Peyer's patch (tissue), 4 donors: ENCODE measurements around the gene CADM1.

Experiments used
- POLR2A ChIP-seq, 2 donors: fragments of 450-650 bp; IDR thresholded peaks; one replicate each; pipeline ENCODE4 v1.5.1; 2017; ENCODE audit warnings: antibody characterized with exemption in 2 of 2, mild to moderate bottlenecking in 2 of 2, moderate library complexity in 2 of 2
- TF ChIP-seq, protein P1 (sequence below), 6 experiments: fragments of 450-650 bp in 4 of 6; fragments of 200-600 bp in 2 of 6; sonication (generic) in 1 of 6; IDR thresholded peaks; one replicate each; pipeline ENCODE4 v1.5.1; 2017 to 2019; ENCODE audit warnings: antibody characterized with exemption in 6 of 6, mild to moderate bottlenecking in 3 of 6, moderate library complexity in 1 of 6

- no peak for TF ChIP-seq POLR2A (IDR thresholded peaks at IDR 0.05)
- TF ChIP-seq, protein P1, sequence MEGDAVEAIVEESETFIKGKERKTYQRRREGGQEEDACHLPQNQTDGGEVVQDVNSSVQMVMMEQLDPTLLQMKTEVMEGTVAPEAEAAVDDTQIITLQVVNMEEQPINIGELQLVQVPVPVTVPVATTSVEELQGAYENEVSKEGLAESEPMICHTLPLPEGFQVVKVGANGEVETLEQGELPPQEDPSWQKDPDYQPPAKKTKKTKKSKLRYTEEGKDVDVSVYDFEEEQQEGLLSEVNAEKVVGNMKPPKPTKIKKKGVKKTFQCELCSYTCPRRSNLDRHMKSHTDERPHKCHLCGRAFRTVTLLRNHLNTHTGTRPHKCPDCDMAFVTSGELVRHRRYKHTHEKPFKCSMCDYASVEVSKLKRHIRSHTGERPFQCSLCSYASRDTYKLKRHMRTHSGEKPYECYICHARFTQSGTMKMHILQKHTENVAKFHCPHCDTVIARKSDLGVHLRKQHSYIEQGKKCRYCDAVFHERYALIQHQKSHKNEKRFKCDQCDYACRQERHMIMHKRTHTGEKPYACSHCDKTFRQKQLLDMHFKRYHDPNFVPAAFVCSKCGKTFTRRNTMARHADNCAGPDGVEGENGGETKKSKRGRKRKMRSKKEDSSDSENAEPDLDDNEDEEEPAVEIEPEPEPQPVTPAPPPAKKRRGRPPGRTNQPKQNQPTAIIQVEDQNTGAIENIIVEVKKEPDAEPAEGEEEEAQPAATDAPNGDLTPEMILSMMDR (IDR thresholded peaks at IDR 0.05): no peak
These were observed 318.3 kb downstream of the CADM1 start for GRCh38 chr11:115185931-115186330.
